Choroid plexus epithelial cell (primary cell): ENCODE measurements around the gene UNC93B1.

ENCODE experiments used
- DNase-seq: peaks from one replicate; pipeline ENCODE4 v3.0.0-alpha.2; 2010; ENCODE audit warnings: low read depth
- H3K4me3 ChIP-seq: 2 replicates; pipeline ENCODE4 v1.5.1; 2011; ENCODE audit warnings: low read depth, mild to moderate bottlenecking, control low read depth, low read length, moderate library complexity
- CTCF ChIP-seq: conservative IDR thresholded peaks from 2 replicates; pipeline ENCODE4 v1.5.1; 2011; ENCODE audit warnings: low read depth, mild to moderate bottlenecking, control low read depth, inconsistent platforms, low read length, moderate library complexity

Gene UNC93B1

DNA sequence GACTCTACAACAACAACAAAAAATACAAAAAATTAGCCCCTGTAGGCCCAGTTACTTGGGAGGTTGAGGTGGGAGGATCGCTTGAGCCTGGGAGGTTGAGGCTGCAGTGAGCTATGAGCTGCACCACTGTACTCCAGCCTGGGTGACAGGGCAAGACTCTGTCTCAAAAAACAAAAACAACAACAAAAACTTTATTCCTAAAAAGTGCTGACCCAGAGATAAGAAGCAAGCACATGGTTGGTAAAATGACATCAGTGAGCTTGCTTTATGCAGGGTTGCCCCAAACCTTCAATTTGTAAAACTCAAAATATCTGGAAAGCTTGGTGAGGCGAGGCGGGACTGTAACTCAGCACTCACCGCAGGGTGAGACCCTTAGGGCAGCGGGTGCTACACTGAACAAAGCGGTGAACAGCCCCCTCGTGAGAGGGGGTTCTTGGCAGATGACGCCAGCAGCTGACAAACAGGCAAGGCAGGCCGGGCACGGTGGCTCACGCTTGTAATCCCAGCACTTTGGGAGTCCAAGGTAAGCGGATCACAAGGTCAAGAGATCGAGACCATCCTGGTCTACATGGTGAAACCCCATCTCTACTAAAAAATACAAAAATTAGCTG, 31.5 kb upstream of the UNC93B1 start:
- TF ChIP-seq CTCF, result no peak
- no peak overlapping the region for H3K4me3 ChIP-seq
- no peak for DNase-seq

DNA sequence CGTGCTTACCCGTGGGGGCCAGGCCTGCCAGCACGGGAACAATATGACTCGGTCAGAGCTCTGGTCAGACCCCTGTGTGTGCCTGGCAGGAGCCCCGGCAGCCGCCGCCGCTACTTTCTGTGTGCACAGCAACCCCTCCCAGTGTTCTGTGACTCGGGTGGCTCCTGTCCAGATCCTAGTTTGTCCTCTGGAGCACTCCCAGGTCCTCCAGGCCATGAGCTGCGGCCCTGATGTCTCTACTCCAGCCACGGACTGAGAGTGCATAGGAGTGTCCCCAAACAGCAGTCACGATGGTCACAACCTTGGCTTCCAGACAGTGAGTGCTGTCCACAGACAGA, 29.8 kb upstream of the UNC93B1 start:
- no peak for DNase-seq
- no peak overlapping the region for H3K4me3 ChIP-seq
- no peak for TF ChIP-seq CTCF

DNA sequence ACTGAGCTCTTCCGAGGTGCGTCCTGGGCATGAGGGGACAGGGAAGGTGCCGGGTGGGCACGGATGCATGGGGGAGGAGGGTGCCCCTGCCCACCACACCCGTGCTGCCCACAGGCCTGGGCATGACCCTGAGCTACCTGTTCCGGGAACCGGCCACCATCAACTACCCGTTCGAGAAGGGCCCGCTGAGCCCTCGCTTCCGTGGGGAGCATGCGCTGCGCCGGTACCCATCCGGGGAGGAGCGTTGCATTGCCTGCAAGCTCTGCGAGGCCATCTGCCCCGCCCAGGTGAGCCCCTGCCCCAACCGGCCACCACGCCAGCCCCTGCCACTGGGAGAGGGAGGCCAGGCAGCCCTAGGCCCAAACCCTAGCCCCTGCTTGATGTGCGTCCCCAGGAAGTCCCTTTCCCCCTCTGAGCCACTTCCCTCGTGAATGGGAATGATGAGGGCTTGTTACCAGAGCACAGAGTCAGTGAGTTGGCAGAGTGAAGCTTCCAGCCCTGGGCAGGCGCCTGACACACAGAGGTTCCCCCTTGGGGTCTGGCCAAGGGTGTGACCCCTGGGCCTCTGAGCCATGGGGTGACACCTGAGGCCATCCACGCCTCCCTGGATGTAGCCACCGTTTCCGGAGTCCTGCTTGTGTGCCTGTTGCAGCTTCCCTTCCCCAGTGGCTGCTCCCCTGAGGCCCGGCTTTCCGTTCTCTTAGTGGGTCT, 29.3 kb upstream of the UNC93B1 start:
- no peak for DNase-seq
- no peak overlapping the region for H3K4me3 ChIP-seq

GRCh38 chr11:68032003-68032402, 28.1 kb upstream of the UNC93B1 start:
- TF ChIP-seq CTCF, result no peak
- no peak for DNase-seq
- no peak overlapping the region for H3K4me3 ChIP-seq

More for the DNA sequence above, 29.3 kb upstream of the UNC93B1 start:
- TF ChIP-seq CTCF, result no peak

DNA sequence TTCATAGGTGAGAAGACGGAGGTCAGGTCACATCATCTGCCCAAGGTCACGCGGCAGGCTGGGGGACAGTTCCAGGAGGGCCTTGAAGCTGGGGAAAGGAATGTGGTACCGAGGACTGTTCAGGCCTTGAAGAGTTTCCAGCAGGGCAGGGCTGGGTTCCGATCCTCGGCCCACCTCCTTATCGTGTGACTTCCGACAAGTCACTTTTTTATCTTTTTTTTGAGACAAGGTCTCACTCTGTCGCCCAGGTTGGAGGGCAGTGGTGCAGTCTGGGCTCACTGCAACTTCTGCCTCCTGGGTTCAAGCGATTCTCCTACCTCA, 27.2 kb upstream of the UNC93B1 start:
- peak overlapping the region; percentile 97 for H3K4me3 ChIP-seq
- TF ChIP-seq CTCF, result no peak
- DNase-seq, result peak; percentile 45

- peak; percentile 99 for DNase-seq
- TF ChIP-seq CTCF, result no peak
These were observed 26.6 kb upstream of the UNC93B1 start, which contains the start of gene NDUFS8 for GRCh38 chr11:68030318-68031143. Gene NDUFS8, plus strand, starts transcription at chr11:68030681. Its CDS starts 1,471 bp downstream, at chr11:68032152.

More at GRCh38 chr11:68030318-68031143, 26.6 kb upstream of the UNC93B1 start, which contains the start of gene NDUFS8:
- H3K4me3 ChIP-seq, result peak within 1 kb of the TSS; percentile 97
